ENCODE results near the gene SEMA5A. TPM values are rescaled to one million over a fixed set of nuclear protein-coding genes. Genes with fewer than 3 reads are reported as not detected.

The SEMA5A gene
- total and polyA plus RNA-seq, 4 experiments from 2014 or later = 1.1 to 4.5 (median 2.4) TPM

DNA sequence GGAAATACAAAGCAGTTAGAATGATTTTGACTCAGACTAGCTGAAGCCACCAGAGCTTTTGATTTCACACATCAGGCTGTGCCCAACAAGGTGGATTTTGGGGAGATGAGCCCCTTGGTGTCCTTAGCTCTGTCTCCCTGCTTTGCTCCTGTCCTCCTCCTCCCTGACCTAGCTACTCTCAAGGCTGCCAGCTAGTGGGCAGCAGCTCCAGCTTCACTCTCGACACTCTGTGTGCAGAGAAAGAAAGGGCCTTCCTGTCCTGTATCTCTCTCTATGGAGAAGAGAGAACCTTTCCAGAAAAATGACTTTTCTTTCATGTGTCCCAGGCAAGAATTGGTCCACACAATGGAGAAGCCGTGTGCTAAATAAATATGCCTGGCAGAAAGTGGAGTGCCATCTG is 446.2 kb downstream of the SEMA5A start:
- Mint-ChIP-seq H3K36me3 (no peaks in the 10 kb centered on the region), H3K4me3 (no peak overlapping the region), H3K27me3 (no peaks in the 10 kb centered on the region), H3K9me3 (peaks cover 0 to 4% (median 2%) of the 10 kb centered on the region in 8 donors), H3K4me1 (no peaks in the 10 kb centered on the region), H3K27ac (no peak overlapping the region)
- H3K4me3 ChIP-seq (ENCODE audit: low read length in 2 of 2) = no peak overlapping the region
- no peaks in the 10 kb centered on the region for H3K9me3 ChIP-seq (ENCODE audit: control insufficient read depth in 1 of 2, low read length in 2 of 2)
- intact Hi-C loops (cut with micrococcal nuclease) = no loop called here
- no peaks in the 10 kb centered on the region for H3K4me1 ChIP-seq (ENCODE audit: insufficient read depth, low read length)
- no peak for DNase-seq
- CTCF ChIA-PET (ENCODE audit: partially characterized antibody) = interaction anchor here (1.2 kb wide), 1 partner anchor 17 kb away, joined by 3 read pairs; no protein-coding TSS in a partner anchor
- POLR2A ChIA-PET (ENCODE audit: partially characterized antibody) = no interaction called here
- H3K27me3 ChIP-seq (ENCODE audit: insufficient read depth, low read length) = no peaks in the 10 kb centered on the region
- H3K27ac ChIP-seq (ENCODE audit: low read depth, low read length) = no peak overlapping the region
- no peaks in the 10 kb centered on the region for H3K36me3 ChIP-seq (ENCODE audit: insufficient read depth, low read length)

DNA sequence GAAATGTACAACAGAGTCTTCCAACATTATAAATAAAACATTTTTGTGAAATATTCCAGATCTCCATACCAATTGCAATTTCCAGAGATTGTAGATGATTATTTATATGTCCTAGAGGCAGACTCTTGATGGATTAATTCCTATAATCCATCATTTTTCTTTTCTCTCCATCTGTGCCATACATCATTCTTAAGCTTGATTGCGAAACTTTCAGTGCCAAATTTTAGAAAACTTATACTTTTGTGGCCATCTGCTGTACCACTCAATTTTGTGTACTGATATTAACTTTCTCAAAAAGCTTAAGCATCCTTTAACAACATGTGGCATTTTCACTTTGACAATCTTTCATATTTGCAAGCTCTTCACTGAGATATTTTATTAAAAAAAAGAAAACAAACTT is 446.9 kb downstream of the SEMA5A start:
- CTCF ChIA-PET (ENCODE audit: partially characterized antibody) = interaction anchor here (1.2 kb wide), 1 partner anchor 18 kb away, joined by 3 read pairs; no protein-coding TSS in a partner anchor
- H3K9me3 ChIP-seq (ENCODE audit: control insufficient read depth in 1 of 2, low read length in 2 of 2) = no peaks in the 10 kb centered on the region
- POLR2A ChIA-PET (ENCODE audit: partially characterized antibody) = no interaction called here
- H3K27ac Mint-ChIP-seq = no peak overlapping the region
- no peaks in the 10 kb centered on the region for H3K4me1 Mint-ChIP-seq
- H3K27me3 Mint-ChIP-seq = no peaks in the 10 kb centered on the region
- no peaks in the 10 kb centered on the region for H3K36me3 Mint-ChIP-seq
- H3K4me1 ChIP-seq (ENCODE audit: insufficient read depth, low read length) = no peaks in the 10 kb centered on the region
- no peak for DNase-seq
- H3K4me3 Mint-ChIP-seq = no peak overlapping the region
- no peak overlapping the region for H3K27ac ChIP-seq (ENCODE audit: low read depth, low read length)
- peaks cover 0 to 6% (median 3%) of the 10 kb centered on the region in 8 donors for H3K9me3 Mint-ChIP-seq
- no peaks in the 10 kb centered on the region for H3K27me3 ChIP-seq (ENCODE audit: insufficient read depth, low read length)
- no peak overlapping the region for H3K4me3 ChIP-seq (ENCODE audit: low read length in 2 of 2)
- no peaks in the 10 kb centered on the region for H3K36me3 ChIP-seq (ENCODE audit: insufficient read depth, low read length)
- intact Hi-C loops (cut with micrococcal nuclease) = no loop called here

GRCh38 chr5:9094582-9094981 is 451.3 kb downstream of the SEMA5A start:
- Histone ChIP-seq H3K27ac (ENCODE audit: low read depth, low read length) (no peak overlapping the region), H3K27me3 (ENCODE audit: insufficient read depth, low read length) (no peaks in the 10 kb centered on the region), H3K36me3 (ENCODE audit: insufficient read depth, low read length) (no peaks in the 10 kb centered on the region), H3K9me3 (ENCODE audit: control insufficient read depth in 1 of 2, low read length in 2 of 2) (no peaks in the 10 kb centered on the region), H3K4me1 (ENCODE audit: insufficient read depth, low read length) (no peaks in the 10 kb centered on the region), H3K4me3 (ENCODE audit: low read length in 2 of 2) (no peak overlapping the region)
- no peaks in the 10 kb centered on the region for H3K27me3 Mint-ChIP-seq
- ChIA-PET POLR2A (ENCODE audit: partially characterized antibody) (no interaction called here), CTCF (ENCODE audit: partially characterized antibody) (no interaction called here)
- H3K27ac Mint-ChIP-seq = no peak overlapping the region
- no peak for DNase-seq
- H3K9me3 Mint-ChIP-seq = peaks cover 1 to 8% (median 4%) of the 10 kb centered on the region in 8 donors
- intact Hi-C loops (cut with micrococcal nuclease) = no loop called here
- no peaks in the 10 kb centered on the region for H3K36me3 Mint-ChIP-seq
- H3K4me1 Mint-ChIP-seq = no peaks in the 10 kb centered on the region
- no peak overlapping the region for H3K4me3 Mint-ChIP-seq

DNA sequence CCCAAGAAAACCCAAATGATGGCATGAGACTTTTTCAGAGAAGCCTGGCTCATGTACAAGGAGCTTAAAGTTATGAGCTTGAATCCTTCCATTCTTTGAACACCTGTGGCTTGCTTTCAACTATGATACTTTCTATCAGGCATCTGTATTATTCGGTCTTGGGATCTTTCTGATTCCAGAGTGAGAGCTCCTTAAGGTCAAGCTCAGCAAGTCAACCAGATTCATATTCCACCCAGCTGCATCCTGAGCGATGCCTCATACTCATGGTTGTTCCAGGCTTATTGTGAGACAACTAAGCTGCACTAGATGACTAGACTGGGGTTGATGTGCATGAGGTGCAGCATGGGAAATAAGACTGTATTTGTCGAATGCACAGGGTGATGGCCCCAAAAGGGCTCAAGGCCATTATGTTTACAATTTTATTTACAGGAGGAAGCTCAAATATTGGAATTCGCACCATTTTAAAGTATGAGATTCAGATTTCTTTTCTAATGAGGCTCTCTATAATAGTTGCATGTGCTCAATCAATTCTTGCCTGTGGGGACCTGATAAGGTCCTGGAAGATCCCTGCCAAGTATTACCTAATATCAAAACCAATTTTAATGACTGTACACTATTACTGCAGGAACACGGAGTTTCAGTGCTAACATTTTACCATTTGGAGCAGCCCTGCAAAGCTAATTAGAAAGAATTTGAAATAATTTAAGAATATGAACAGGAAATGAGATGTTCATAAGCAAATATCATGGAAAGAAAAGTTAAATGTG is 453.8 kb downstream of the SEMA5A start:
- H3K4me3 Mint-ChIP-seq = no peak overlapping the region
- H3K27me3 Mint-ChIP-seq = no peaks in the 10 kb centered on the region
- intact Hi-C loops (cut with micrococcal nuclease) = no loop called here
- H3K36me3 Mint-ChIP-seq = no peaks in the 10 kb centered on the region
- H3K27me3 ChIP-seq (ENCODE audit: insufficient read depth, low read length) = no peaks in the 10 kb centered on the region
- no peaks in the 10 kb centered on the region for H3K9me3 ChIP-seq (ENCODE audit: control insufficient read depth in 1 of 2, low read length in 2 of 2)
- no peak overlapping the region for H3K27ac Mint-ChIP-seq
- no peaks in the 10 kb centered on the region for H3K36me3 ChIP-seq (ENCODE audit: insufficient read depth, low read length)
- CTCF ChIA-PET (ENCODE audit: partially characterized antibody) = no interaction called here
- no peaks in the 10 kb centered on the region for H3K4me1 Mint-ChIP-seq
- no peak for DNase-seq
- peaks cover 0 to 8% (median 4%) of the 10 kb centered on the region in 8 donors for H3K9me3 Mint-ChIP-seq
- POLR2A ChIA-PET (ENCODE audit: partially characterized antibody) = no interaction called here
- H3K27ac ChIP-seq (ENCODE audit: low read depth, low read length) = no peak overlapping the region
- H3K4me1 ChIP-seq (ENCODE audit: insufficient read depth, low read length) = no peaks in the 10 kb centered on the region
- no peak overlapping the region for H3K4me3 ChIP-seq (ENCODE audit: low read length in 2 of 2)

DNA sequence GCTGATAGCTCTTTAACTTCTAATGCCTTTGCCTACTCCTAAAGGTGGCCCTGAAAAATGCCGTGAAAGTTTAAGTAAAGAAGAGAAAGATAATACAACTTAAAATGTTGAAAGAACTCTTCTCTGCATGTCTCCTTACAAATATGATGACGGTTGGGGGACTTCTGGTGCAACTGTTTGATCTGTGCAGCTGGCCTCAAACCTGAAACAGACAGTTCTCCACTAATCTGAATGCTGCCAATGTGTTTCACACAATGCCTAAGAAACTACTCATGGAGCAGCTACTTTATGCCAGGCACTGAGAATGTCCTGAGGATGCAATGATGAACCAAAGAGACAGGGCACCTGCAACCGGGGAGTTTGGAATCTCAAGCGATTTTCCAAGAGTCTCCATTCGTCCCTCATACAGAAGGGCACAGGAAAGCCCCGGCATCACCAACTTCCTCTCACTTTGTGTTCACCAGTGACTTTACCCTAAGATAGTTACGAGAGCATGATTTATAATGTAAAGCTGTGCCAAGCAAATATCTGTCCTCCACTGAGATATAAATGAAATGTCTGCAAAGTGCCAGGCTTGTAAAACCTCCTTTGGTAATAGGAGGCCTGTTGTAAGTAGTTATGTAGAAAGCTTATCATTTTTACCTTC is 455.4 kb downstream of the SEMA5A start:
- H3K4me3 Mint-ChIP-seq = no peak overlapping the region
- no peak overlapping the region for H3K4me3 ChIP-seq (ENCODE audit: low read length in 2 of 2)
- no peak overlapping the region for H3K27ac Mint-ChIP-seq
- H3K36me3 Mint-ChIP-seq = no peaks in the 10 kb centered on the region
- ChIA-PET CTCF (ENCODE audit: partially characterized antibody) (no interaction called here), POLR2A (ENCODE audit: partially characterized antibody) (no interaction called here)
- intact Hi-C loops (cut with micrococcal nuclease) = no loop called here
- H3K27me3 ChIP-seq (ENCODE audit: insufficient read depth, low read length) = no peaks in the 10 kb centered on the region
- DNase-seq = no peak
- H3K27ac ChIP-seq (ENCODE audit: low read depth, low read length) = no peak overlapping the region
- H3K36me3 ChIP-seq (ENCODE audit: insufficient read depth, low read length) = no peaks in the 10 kb centered on the region
- no peaks in the 10 kb centered on the region for H3K4me1 Mint-ChIP-seq
- H3K9me3 Mint-ChIP-seq = peaks cover 0 to 10% (median 5%) of the 10 kb centered on the region in 8 donors
- H3K27me3 Mint-ChIP-seq = no peaks in the 10 kb centered on the region
- no peaks in the 10 kb centered on the region for H3K4me1 ChIP-seq (ENCODE audit: insufficient read depth, low read length)
- no peaks in the 10 kb centered on the region for H3K9me3 ChIP-seq (ENCODE audit: control insufficient read depth in 1 of 2, low read length in 2 of 2)

GRCh38 chr5:9089893-9090292 is 456.0 kb downstream of the SEMA5A start:
- POLR2A ChIA-PET (ENCODE audit: partially characterized antibody) = interaction anchor here (0.5 kb wide), 1 partner anchor 716 kb away, joined by 3 read pairs; no protein-coding TSS in a partner anchor
- intact Hi-C loops (cut with micrococcal nuclease) = no loop called here
- CTCF ChIA-PET (ENCODE audit: partially characterized antibody) = no interaction called here
- Mint-ChIP-seq H3K4me1 (no peaks in the 10 kb centered on the region), H3K27ac (no peak overlapping the region), H3K9me3 (peaks cover 0 to 11% (median 5%) of the 10 kb centered on the region in 8 donors), H3K27me3 (no peaks in the 10 kb centered on the region), H3K4me3 (no peak overlapping the region), H3K36me3 (no peaks in the 10 kb centered on the region)
- no peaks in the 10 kb centered on the region for H3K9me3 ChIP-seq (ENCODE audit: control insufficient read depth in 1 of 2, low read length in 2 of 2)
- no peaks in the 10 kb centered on the region for H3K4me1 ChIP-seq (ENCODE audit: insufficient read depth, low read length)
- H3K27me3 ChIP-seq (ENCODE audit: insufficient read depth, low read length) = no peaks in the 10 kb centered on the region
- H3K4me3 ChIP-seq (ENCODE audit: low read length in 2 of 2) = no peak overlapping the region
- no peaks in the 10 kb centered on the region for H3K36me3 ChIP-seq (ENCODE audit: insufficient read depth, low read length)
- H3K27ac ChIP-seq (ENCODE audit: low read depth, low read length) = no peak overlapping the region
- no peak for DNase-seq

DNA sequence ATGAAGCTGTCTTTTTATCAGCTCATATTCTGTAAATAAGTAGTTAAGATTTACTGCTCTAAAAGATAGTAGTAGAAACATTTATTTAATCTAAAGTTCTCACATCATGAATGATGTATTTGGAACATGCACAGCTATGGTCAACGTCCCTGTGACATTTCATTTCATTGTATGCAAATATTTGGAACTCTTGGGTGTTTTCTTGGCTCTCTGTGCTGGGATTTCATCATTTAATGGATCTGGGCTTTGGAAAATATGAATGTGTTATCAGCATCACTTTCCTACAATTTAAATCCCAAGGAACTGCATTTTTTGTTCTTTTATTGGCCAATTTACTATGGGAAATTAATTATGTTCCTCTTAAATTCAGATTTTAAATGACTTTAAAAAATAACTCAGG is 462.9 kb downstream of the SEMA5A start:
- Mint-ChIP-seq H3K9me3 (peaks cover 4 to 18% (median 7%) of the 10 kb centered on the region in 8 donors), H3K4me3 (no peak overlapping the region), H3K36me3 (no peaks in the 10 kb centered on the region), H3K4me1 (no peaks in the 10 kb centered on the region), H3K27me3 (no peaks in the 10 kb centered on the region), H3K27ac (no peak overlapping the region)
- intact Hi-C loops (cut with micrococcal nuclease) = no loop called here
- no peak overlapping the region for H3K27ac ChIP-seq (ENCODE audit: low read depth, low read length)
- CTCF ChIA-PET (ENCODE audit: partially characterized antibody) = no interaction called here
- H3K27me3 ChIP-seq (ENCODE audit: insufficient read depth, low read length) = no peaks in the 10 kb centered on the region
- H3K36me3 ChIP-seq (ENCODE audit: insufficient read depth, low read length) = no peaks in the 10 kb centered on the region
- POLR2A ChIA-PET (ENCODE audit: partially characterized antibody) = no interaction called here
- no peaks in the 10 kb centered on the region for H3K9me3 ChIP-seq (ENCODE audit: control insufficient read depth in 1 of 2, low read length in 2 of 2)
- DNase-seq = no peak
- no peak overlapping the region for H3K4me3 ChIP-seq (ENCODE audit: low read length in 2 of 2)
- H3K4me1 ChIP-seq (ENCODE audit: insufficient read depth, low read length) = no peaks in the 10 kb centered on the region

Measured in CD4-positive, alpha-beta memory T cell (primary cell).